Measurements from ENCODE around the gene DGLUCY.
"Not testable (repeated sequence)": the region's sequence is repeated elsewhere in the genome, so short reads cannot be mapped to it uniquely, and the experiment has no call there.

The DGLUCY gene

GRCh38 chr14:91138511-91139359 is 24.9 kb downstream of the DGLUCY start:
- peak; percentile 73 for ATAC-seq
- peak; percentile 61 for DNase-seq

GRCh38 chr14:91139776-91140175 is 25.9 kb downstream of the DGLUCY start:
- ATAC-seq (no peak), DNase-seq (no peak)

GRCh38 chr14:91140672-91141071 is 26.8 kb downstream of the DGLUCY start:
- no peak for DNase-seq
- no peak for ATAC-seq

GRCh38 chr14:91142214-91142668 is 28.4 kb downstream of the DGLUCY start:
- peak; percentile 15 for DNase-seq
- no peak for ATAC-seq

GRCh38 chr14:91143862-91144261 is 30.0 kb downstream of the DGLUCY start:
- no peak for ATAC-seq
- DNase-seq, result no peak

GRCh38 chr14:91144425-91145145 is 30.7 kb downstream of the DGLUCY start:
- no peak for DNase-seq
- ATAC-seq, result no peak

- no peak for DNase-seq
Observed at GRCh38 chr14:91145391-91146160, 31.7 kb downstream of the DGLUCY start.

GRCh38 chr14:91146661-91147060 is 32.8 kb downstream of the DGLUCY start:
- ATAC-seq, result no peak

More at GRCh38 chr14:91145391-91146160, 31.7 kb downstream of the DGLUCY start:
- no peak for ATAC-seq

GRCh38 chr14:91149462-91149861 is 35.6 kb downstream of the DGLUCY start:
- DNase-seq (no peak), ATAC-seq (no peak)

More at GRCh38 chr14:91146661-91147060, 32.8 kb downstream of the DGLUCY start:
- no peak for DNase-seq

- ATAC-seq, result no peak
- no peak for DNase-seq
Observed at GRCh38 chr14:91152499-91152898, 38.6 kb downstream of the DGLUCY start.

GRCh38 chr14:91153360-91153759 is 39.5 kb downstream of the DGLUCY start:
- DNase-seq (no peak), ATAC-seq (no peak)

GRCh38 chr14:91154851-91155625 is 41.2 kb downstream of the DGLUCY start:
- DNase-seq (peak; percentile 25), ATAC-seq (no peak)

GRCh38 chr14:91155626-91156089 is 41.8 kb downstream of the DGLUCY start:
- DNase-seq (peak; percentile 20), ATAC-seq (no peak)

- ATAC-seq, DNase-seq: not testable (repeated sequence)
Observed at GRCh38 chr14:91156142-91156666, 42.3 kb downstream of the DGLUCY start.

- not testable (repeated sequence) for ATAC-seq, DNase-seq
Observed at GRCh38 chr14:91156877-91157276, 43.0 kb downstream of the DGLUCY start.

GRCh38 chr14:91158091-91158790 is 44.4 kb downstream of the DGLUCY start:
- ATAC-seq (no peak), DNase-seq (no peak)

GRCh38 chr14:91159182-91159581 is 45.3 kb downstream of the DGLUCY start:
- DNase-seq, result no peak
- ATAC-seq, result no peak

- ATAC-seq, result no peak
- DNase-seq, result no peak
Observed at GRCh38 chr14:91159906-91160305, 46.0 kb downstream of the DGLUCY start.

GRCh38 chr14:91163316-91163715 is 49.4 kb downstream of the DGLUCY start:
- DNase-seq (no peak), ATAC-seq (no peak)

- DNase-seq (no peak), ATAC-seq (no peak)
Observed at GRCh38 chr14:91164676-91165075, 50.8 kb downstream of the DGLUCY start.

- DNase-seq (no peak), ATAC-seq (no peak)
Observed at GRCh38 chr14:91167380-91167770, 53.5 kb downstream of the DGLUCY start.

Data from stimulated activated naive CD8-positive, alpha-beta T cell treated with anti-CD3 and anti-CD28 coated beads, Interleukin-15, Interleukin-2, amounts not matched to agents 100 U/mL and 50 U/mL, for 24 hours (primary cell).